ENCODE data around the gene JMJD4. TPM values are rescaled to one million over a fixed set of nuclear protein-coding genes. Genes with fewer than 3 reads are reported as not detected.

JMJD4 gene
- total RNA-seq, 4 donors from 2014 or later: 13.4 to 20.0 (median 16.7) TPM

- WGBS, 2 donors: 80% methylated on average over 4 of the region's 11 CpGs; no CpG with 5 or more reads in 1 of the 2 donors
- H3K4me3 ChIP-seq: no peak overlapping the region
- H3K36me3 ChIP-seq: peaks cover 0 to 23% (median 12%) of the 10 kb centered on the region in 3 donors
- H3K27ac ChIP-seq: no peak overlapping the region
- no peaks in the 10 kb centered on the region for H3K9me3 ChIP-seq
- H3K4me1 ChIP-seq: peaks cover 39 to 65% (median 44%) of the 10 kb centered on the region in 3 donors
- no peaks in the 10 kb centered on the region for H3K27me3 ChIP-seq
- no peak for DNase-seq
- TF ChIP-seq POLR2A (IDR thresholded peaks at IDR 0.05): no peak
- TF ChIP-seq, protein P1, sequence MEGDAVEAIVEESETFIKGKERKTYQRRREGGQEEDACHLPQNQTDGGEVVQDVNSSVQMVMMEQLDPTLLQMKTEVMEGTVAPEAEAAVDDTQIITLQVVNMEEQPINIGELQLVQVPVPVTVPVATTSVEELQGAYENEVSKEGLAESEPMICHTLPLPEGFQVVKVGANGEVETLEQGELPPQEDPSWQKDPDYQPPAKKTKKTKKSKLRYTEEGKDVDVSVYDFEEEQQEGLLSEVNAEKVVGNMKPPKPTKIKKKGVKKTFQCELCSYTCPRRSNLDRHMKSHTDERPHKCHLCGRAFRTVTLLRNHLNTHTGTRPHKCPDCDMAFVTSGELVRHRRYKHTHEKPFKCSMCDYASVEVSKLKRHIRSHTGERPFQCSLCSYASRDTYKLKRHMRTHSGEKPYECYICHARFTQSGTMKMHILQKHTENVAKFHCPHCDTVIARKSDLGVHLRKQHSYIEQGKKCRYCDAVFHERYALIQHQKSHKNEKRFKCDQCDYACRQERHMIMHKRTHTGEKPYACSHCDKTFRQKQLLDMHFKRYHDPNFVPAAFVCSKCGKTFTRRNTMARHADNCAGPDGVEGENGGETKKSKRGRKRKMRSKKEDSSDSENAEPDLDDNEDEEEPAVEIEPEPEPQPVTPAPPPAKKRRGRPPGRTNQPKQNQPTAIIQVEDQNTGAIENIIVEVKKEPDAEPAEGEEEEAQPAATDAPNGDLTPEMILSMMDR (IDR thresholded peaks at IDR 0.05): no peak
- intact Hi-C loops (cut with DNase I): no loop called here
These were observed 3.8 kb downstream of the JMJD4 start for GRCh38 chr1:227731241-227731677.

- intact Hi-C loops (cut with DNase I): no loop called here
- H3K9me3 ChIP-seq: no peaks in the 10 kb centered on the region
- no peak for TF ChIP-seq POLR2A (IDR thresholded peaks at IDR 0.05)
- TF ChIP-seq, protein P1 (IDR thresholded peaks at IDR 0.05): no peak
- DNase-seq: no peak
- peaks cover 34 to 60% (median 38%) of the 10 kb centered on the region in 3 donors for H3K4me1 ChIP-seq
- WGBS, 2 donors: 50 to 90% methylated on average over 2 to 7 of the region's 16 CpGs
- no peak overlapping the region for H3K4me3 ChIP-seq
- H3K27me3 ChIP-seq: no peaks in the 10 kb centered on the region
- peaks cover 0 to 23% (median 12%) of the 10 kb centered on the region in 3 donors for H3K36me3 ChIP-seq
- peak overlapping the region in 1 of 4 donors; percentile 9 for H3K27ac ChIP-seq
These were observed 4.4 kb downstream of the JMJD4 start for GRCh38 chr1:227730630-227731151.

DNA sequence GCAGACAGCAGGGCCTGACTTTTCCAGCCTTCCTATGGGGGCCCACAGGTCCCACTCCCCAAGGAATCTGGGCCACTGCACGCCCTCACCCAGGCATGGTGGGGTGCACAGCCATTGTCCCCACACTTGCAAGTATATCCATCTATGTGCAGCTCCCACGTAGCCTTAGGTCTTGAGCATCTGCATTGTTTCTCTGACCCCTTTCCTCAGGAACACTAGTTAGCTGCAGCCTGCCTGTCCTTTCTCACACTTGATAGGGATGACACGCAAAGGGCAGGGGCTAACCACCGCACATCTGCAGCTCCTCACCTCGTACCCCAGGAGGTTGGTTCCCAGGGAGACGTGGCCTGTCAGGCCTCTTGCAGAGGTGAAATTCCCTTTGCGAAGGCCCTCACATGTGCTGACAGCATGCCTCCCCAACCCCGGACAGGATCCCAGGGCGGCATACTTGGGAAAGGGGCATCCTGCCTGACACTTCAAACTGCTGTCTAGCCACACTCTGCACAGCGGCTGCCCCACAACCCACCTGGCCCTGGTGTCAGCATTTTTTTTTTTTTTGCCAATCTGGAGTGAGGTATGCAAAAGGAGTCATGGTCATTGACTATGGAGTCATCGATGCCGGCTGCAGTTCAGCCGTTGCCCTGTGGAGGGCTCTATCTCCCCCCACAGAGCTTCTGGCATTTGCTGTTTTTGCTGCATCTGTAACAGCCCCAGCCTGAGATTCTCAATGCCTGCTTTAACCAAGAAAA is 5.0 kb downstream of the JMJD4 start:
- TF ChIP-seq, protein P1 (IDR thresholded peaks at IDR 0.05): peak; percentile 23 to 67 (median 60)
- no peak for TF ChIP-seq POLR2A (IDR thresholded peaks at IDR 0.05)
- Histone ChIP-seq H3K4me3 (no peak overlapping the region), H3K36me3 (peaks cover 0 to 23% (median 12%) of the 10 kb centered on the region in 3 donors), H3K27ac (peak overlapping the region in 1 of 4 donors; percentile 2), H3K27me3 (no peaks in the 10 kb centered on the region), H3K4me1 (peaks cover 33 to 58% (median 38%) of the 10 kb centered on the region in 3 donors), H3K9me3 (no peaks in the 10 kb centered on the region)
- intact Hi-C loops (cut with DNase I): no loop called here
- 32 to 56% methylated on average over 5 to 11 of the region's 13 CpGs for WGBS, 2 donors
- DNase-seq: no peak

- Histone ChIP-seq H3K4me3 (peak overlapping the region; percentile 36 to 81 (median 60)), H3K27me3 (no peaks in the 10 kb centered on the region), H3K36me3 (peaks cover 0 to 23% (median 12%) of the 10 kb centered on the region in 3 donors), H3K9me3 (no peaks in the 10 kb centered on the region), H3K27ac (peak overlapping the region; percentile 26 to 81 (median 76)), H3K4me1 (peaks cover 33 to 53% (median 37%) of the 10 kb centered on the region in 3 donors)
- 33 to 64% methylated on average over 1 to 3 of the region's 5 CpGs for WGBS, 2 donors
- no peak for DNase-seq
- intact Hi-C loops (cut with DNase I): no loop called here
- TF ChIP-seq POLR2A (IDR thresholded peaks at IDR 0.05): no peak
- TF ChIP-seq, protein P1 (IDR thresholded peaks at IDR 0.05): no peak
These were observed 5.8 kb downstream of the JMJD4 start for GRCh38 chr1:227729144-227729880.

GRCh38 chr1:227728892-227729143 is 6.3 kb downstream of the JMJD4 start:
- Histone ChIP-seq H3K4me1 (peaks cover 30 to 48% (median 32%) of the 10 kb centered on the region in 3 donors), H3K4me3 (peak overlapping the region; percentile 36 to 81 (median 60)), H3K27me3 (no peaks in the 10 kb centered on the region), H3K9me3 (no peaks in the 10 kb centered on the region), H3K27ac (peak overlapping the region; percentile 26 to 81 (median 76)), H3K36me3 (peaks cover 0 to 23% (median 12%) of the 10 kb centered on the region in 3 donors)
- TF ChIP-seq POLR2A (IDR thresholded peaks at IDR 0.05): no peak
- TF ChIP-seq, protein P1 (IDR thresholded peaks at IDR 0.05): no peak
- no peak for DNase-seq
- 0% methylated on average over 1 of the region's 11 CpGs; no CpG with 5 or more reads in 1 of the 2 donors for WGBS, 2 donors
- intact Hi-C loops (cut with DNase I): no loop called here
